NB4 (cell line): ENCODE measurements around the gene TXNDC2.

Source experiments
- MYC ChIP-seq: IDR thresholded peaks from 2 replicates; pipeline ENCODE4 v1.6.1; 2011; ENCODE audit warnings: low read depth, low read length
- POLR2A ChIP-seq: IDR thresholded peaks from 2 replicates; pipeline ENCODE4 v1.6.1; 2011; ENCODE audit warnings: mild to moderate bottlenecking; ENCODE audit not compliant: insufficient read length; ENCODE audit errors: extremely low read depth
- TF ChIP-seq, protein P1 (sequence below): IDR thresholded peaks from one replicate; pipeline ENCODE4 v1.5.1; 2012; ENCODE audit warnings: low read depth, low read length
- TF ChIP-seq, protein P2 (sequence below): IDR thresholded peaks from 2 replicates; pipeline ENCODE4 v1.6.1; 2011; ENCODE audit warnings: low read depth, low read length

DNA sequence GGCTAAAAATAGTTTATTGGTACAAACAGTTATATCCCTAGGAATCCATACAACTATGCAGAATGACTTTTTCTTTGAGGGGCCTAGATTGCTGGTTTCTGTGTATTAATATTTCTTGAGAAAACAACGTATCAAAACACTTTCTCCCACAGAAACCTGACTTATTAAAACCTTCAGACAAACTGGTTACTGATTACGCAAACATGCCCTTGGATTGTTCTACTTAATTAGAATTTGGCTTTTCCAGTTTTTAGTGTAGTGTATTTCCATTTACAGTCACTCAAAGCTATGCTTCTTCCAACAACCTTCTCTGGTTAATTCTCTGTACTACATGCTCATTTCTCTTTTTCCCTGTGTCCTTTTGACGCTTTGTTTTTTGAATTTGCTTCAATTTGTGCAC is 48.1 kb downstream of the TXNDC2 start:
- TF ChIP-seq POLR2A: no peak
- TF ChIP-seq, protein P1, sequence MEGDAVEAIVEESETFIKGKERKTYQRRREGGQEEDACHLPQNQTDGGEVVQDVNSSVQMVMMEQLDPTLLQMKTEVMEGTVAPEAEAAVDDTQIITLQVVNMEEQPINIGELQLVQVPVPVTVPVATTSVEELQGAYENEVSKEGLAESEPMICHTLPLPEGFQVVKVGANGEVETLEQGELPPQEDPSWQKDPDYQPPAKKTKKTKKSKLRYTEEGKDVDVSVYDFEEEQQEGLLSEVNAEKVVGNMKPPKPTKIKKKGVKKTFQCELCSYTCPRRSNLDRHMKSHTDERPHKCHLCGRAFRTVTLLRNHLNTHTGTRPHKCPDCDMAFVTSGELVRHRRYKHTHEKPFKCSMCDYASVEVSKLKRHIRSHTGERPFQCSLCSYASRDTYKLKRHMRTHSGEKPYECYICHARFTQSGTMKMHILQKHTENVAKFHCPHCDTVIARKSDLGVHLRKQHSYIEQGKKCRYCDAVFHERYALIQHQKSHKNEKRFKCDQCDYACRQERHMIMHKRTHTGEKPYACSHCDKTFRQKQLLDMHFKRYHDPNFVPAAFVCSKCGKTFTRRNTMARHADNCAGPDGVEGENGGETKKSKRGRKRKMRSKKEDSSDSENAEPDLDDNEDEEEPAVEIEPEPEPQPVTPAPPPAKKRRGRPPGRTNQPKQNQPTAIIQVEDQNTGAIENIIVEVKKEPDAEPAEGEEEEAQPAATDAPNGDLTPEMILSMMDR: no peak
- TF ChIP-seq MYC: no peak
- TF ChIP-seq, protein P2, sequence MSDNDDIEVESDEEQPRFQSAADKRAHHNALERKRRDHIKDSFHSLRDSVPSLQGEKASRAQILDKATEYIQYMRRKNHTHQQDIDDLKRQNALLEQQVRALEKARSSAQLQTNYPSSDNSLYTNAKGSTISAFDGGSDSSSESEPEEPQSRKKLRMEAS: no peak
